OCI-LY7 (cell line): ENCODE measurements around the gene GALNT11.

Experiments used
- CTCF ChIP-seq: fragments of 200-600 bp; sonication (generic); conservative IDR thresholded peaks from 2 replicates; pipeline ENCODE4 v1.5.1; 2014; ENCODE audit warnings: mild to moderate bottlenecking, antibody characterized with exemption, low read length, moderate library complexity, mixed read lengths
- EZH2phosphoT487 ChIP-seq: fragments of 200-600 bp; sonication (generic); IDR thresholded peaks from 2 replicates; pipeline ENCODE4 v1.6.1; 2018; ENCODE audit warnings: low read depth, borderline replicate concordance, mild to moderate bottlenecking, mixed run types, antibody characterized with exemption, low read length, moderate library complexity, mixed read lengths

- TF ChIP-seq CTCF (no peak), EZH2phosphoT487 (no peak)
Measured at GRCh38 chr7:152086513-152086912, 61.0 kb downstream of the GALNT11 start.
